NCI-H2029 treated with DMSO at 0.1 percent for 48 hours (cell line): ENCODE data around the gene PAPPA.

Experiments used
- DNase-seq: peaks from one replicate; lab custom pipeline; 2025; lab: John Stamatoyannopoulos, UW

Gene PAPPA, protein sequence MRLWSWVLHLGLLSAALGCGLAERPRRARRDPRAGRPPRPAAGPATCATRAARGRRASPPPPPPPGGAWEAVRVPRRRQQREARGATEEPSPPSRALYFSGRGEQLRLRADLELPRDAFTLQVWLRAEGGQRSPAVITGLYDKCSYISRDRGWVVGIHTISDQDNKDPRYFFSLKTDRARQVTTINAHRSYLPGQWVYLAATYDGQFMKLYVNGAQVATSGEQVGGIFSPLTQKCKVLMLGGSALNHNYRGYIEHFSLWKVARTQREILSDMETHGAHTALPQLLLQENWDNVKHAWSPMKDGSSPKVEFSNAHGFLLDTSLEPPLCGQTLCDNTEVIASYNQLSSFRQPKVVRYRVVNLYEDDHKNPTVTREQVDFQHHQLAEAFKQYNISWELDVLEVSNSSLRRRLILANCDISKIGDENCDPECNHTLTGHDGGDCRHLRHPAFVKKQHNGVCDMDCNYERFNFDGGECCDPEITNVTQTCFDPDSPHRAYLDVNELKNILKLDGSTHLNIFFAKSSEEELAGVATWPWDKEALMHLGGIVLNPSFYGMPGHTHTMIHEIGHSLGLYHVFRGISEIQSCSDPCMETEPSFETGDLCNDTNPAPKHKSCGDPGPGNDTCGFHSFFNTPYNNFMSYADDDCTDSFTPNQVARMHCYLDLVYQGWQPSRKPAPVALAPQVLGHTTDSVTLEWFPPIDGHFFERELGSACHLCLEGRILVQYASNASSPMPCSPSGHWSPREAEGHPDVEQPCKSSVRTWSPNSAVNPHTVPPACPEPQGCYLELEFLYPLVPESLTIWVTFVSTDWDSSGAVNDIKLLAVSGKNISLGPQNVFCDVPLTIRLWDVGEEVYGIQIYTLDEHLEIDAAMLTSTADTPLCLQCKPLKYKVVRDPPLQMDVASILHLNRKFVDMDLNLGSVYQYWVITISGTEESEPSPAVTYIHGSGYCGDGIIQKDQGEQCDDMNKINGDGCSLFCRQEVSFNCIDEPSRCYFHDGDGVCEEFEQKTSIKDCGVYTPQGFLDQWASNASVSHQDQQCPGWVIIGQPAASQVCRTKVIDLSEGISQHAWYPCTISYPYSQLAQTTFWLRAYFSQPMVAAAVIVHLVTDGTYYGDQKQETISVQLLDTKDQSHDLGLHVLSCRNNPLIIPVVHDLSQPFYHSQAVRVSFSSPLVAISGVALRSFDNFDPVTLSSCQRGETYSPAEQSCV (N-terminal part only)

DNA sequence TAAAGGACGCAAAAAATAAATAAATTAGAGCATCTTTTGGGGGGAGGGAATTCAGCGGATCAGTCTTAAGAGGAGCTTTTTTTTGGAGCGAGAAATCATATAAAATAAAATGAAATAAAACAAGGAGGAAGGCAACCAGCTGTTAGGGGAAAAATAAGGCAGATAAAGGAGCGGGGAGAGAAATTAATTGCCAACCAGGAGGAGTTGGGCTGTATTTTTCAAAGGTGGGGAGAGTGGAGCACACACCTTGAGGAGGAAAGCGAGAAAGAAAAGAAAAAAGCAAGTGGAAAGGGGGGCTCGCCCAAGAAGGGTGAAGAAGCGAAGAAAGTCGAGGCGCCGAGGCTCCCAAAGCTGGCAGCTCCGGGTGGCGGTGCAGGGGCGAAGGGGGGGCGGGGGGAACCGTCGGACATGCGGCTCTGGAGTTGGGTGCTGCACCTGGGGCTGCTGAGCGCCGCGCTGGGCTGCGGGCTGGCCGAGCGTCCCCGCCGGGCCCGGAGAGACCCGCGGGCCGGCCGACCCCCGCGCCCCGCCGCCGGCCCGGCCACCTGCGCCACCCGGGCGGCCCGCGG lies at the start of gene PAPPA:
Gene PAPPA (plus strand): TSS at position 27 of the 569 bp plus-strand sequence. CDS start 382 bp downstream, at position 409.
- DNase-seq: no peak

DNA sequence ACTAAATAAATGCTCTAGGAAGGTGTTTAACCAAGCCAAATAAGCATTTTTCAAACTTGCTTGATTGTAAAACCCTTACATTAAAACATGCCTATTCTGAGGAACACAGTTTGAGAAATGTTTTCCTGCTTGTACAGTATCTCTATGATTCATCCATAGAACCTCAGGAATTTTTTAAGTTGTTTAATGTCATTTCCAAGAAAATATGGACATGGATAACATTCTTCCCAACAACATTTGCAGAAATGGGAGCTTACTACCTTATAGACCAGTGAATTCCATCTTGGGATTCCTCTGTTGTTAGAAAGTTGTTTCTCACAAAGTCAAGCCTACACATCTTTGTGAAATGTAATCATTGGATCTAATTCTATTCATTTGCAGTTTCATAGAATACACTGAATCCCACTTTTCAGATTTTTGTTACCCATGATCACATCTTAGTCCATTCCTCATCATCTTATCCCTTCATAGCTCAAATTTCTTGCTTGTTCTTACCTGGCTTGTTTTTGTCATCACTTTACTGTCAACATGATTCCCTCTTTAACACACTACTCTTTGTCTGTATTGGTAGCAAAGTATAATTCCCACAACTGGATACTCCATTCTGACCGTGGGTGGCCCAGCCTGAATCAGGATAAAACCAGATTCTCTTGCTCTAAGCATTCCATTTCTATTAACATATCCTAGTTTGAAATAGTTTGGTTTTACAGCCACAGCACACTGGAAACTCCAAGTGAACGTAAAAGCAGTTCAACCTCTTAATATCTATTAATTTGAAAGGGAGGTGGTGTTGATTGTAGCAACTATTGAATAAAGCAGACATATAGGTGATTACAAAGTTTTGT lies 49.4 kb upstream of the PAPPA start:
- no peak for DNase-seq

DNA sequence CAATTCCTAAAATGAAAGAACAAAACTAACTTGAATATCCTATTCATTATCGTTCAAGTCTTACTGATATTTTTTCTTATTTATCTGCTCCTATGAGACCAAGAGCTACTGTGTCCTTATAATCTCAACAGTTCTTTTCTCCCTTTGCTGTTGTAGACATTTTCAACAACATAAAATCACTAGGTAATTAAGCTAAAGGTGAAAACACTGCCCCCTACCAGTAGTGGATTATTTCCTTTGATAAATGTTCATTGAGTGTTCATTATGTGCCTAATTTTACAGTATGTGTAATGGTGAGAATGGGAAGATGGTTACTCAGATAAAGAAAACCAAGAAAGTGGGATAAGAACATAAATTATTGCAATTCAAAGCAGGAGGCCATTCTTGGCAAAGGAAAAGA lies 41.4 kb upstream of the PAPPA start:
- no peak for DNase-seq

DNA sequence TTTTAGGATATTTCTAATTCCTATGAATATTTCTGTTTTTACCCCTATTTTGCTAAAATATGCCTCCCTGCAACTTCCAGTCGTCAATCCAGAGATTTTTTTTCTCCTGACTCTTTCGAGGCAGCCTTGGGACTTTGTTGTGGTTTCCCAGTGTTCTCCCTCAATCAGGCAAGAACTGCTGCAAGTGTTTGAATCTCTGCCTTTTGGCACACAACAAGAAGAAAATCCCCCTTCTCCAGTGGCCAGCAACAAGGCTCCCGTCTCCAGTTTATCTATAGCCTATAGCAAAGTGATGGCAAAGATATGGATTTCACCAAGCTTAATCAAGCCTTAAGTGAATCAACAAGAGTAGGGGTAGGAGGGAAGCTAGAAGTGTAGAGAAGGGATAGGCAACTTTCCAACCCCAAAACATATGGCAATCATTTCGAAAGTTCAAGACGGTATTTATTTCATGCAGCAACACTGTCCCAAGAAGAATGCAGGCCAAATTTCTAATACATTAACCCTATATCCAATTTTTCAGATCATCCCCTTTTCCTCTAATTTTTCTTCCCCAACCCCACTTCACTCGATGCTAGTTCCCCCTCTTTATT lies 37.7 kb upstream of the PAPPA start:
- no peak for DNase-seq

DNA sequence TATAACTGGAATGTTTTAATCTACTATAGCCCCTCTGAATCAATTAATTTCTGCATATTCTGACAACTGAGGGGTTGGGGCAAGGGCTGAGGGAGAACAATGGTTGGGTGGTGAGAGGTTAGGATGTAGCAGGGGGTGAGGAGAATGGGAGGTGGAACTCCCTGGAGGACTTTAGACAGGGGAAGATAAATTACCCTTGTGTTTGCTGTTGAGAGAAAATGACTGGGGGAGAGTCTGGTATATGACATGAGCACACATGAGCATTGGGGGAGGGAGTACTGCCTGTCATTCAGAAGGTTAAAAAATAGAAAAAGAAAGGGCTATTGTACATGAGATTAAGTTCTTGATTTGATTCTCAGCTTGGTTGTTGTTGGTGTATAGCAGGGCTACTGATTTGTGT lies 37.2 kb upstream of the PAPPA start:
- DNase-seq: no peak

DNA sequence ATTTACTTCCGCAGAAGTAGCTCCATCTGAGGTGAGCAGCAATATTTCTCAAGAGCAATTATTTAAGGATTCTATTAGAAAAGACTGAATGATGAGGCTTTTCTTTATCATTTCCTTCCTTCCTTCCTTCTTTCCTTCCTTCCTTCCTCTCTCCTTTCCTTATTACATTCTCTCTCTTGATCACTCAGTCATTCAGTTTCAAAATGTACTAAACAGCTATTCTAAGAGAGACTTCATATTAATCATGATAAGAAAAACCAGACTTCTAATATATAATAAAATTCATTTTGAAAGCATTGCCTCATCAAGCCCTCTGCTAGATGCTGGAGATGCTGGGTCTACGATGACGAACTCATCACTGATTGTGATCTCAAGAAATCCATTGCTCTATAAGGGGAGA lies 30.4 kb upstream of the PAPPA start:
- DNase-seq: no peak

DNA sequence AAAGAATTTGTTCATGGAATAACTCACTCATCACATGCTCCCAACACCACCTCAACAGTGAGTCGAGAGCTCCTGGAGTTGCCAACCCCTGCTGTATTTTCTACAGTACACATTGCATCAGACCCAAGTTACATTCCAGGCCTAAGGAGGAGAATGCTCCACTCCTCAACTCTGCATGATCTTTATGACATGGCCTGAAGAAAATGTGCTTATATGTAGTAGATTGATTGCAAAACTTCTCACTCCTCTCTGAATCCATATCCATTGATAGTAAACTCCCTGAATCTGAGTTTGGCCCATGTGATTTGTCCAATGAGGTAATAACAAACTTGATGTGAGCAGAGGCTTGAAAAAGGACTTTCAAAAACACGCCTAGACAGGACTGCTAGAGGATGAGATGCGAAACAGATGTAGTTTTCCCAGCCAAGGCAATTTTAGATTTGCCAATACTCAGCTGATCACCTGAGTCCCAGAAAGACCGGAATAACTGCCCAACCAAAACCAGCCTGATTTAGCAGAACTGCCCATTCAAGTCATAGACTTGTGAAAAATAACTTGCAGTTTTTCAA lies 29.0 kb upstream of the PAPPA start:
- no peak for DNase-seq

DNA sequence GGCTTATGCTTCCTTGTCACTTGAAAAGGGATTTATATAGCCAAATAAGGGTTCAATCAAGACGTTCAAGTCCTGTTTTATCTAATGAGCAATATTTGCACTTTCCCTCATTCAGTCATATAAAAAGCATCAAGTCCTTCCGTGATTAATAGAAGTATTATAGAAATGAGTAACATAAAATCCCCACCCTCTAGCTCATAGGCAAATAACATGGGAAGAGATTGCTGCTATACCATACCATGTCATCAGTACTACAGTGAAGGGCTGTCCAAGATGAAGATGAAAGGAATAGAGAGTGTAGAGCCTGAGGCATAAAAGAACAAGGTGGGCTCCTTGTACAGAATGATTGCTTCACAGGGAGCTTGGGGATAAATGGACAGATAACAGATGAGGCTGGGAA lies 20.4 kb upstream of the PAPPA start:
- DNase-seq: no peak

DNA sequence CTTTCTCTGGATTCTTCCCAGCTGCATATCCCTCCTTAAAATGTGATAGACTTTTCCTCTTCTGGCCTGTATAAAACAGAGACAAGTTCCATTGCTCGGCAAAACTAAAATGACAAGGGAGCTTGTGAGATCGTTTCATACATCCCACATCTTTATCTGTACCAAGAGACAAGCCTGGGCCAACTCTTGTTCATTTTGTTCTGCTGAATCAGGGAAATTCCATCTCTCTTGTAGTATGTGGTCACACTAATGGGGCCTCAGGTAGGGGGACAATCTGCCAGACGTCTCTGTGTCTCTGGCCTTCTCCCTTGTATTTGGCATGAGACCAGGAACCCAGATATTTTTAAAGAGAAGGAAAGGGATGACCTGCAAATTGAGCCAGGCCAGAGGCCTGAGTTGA lies 18.6 kb upstream of the PAPPA start:
- DNase-seq: no peak

DNA sequence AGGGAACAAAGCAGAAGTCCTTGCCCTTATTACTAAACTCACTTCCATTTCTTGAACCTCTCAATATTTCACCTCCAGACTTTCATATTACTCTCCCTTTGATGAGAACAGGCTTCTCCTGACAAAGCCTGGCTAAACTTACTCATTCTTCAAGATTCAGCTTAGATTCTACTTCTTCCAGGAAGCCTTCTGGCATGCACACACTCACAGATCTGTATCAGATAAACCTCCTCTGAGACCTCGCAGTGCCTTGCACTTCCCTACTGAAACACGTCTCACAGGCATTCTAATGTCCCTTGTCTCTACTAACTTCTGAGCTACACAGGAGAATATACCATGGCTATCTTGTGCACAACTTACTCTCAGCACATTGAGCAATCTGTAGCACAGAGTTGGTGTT lies 16.6 kb upstream of the PAPPA start:
- no peak for DNase-seq

DNA sequence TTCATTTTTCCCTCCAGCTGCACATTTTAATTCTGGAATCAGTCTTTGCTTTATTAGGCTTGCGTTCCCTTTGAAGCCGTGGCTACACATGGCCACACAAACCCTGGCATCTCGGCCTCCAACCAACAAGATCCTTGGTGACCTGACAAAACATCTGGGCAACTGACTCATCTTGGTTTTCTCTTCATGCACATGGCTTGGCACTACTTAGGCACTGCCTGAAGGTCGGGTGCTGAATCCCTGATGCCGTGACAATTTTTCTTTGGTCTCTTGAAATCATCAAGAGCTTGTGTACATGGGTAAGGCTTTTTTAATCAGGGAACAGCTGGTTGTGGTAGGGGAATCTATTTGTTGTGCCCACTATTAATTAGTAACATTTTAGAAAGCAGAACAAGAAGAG lies 16.0 kb upstream of the PAPPA start:
- no peak for DNase-seq

DNA sequence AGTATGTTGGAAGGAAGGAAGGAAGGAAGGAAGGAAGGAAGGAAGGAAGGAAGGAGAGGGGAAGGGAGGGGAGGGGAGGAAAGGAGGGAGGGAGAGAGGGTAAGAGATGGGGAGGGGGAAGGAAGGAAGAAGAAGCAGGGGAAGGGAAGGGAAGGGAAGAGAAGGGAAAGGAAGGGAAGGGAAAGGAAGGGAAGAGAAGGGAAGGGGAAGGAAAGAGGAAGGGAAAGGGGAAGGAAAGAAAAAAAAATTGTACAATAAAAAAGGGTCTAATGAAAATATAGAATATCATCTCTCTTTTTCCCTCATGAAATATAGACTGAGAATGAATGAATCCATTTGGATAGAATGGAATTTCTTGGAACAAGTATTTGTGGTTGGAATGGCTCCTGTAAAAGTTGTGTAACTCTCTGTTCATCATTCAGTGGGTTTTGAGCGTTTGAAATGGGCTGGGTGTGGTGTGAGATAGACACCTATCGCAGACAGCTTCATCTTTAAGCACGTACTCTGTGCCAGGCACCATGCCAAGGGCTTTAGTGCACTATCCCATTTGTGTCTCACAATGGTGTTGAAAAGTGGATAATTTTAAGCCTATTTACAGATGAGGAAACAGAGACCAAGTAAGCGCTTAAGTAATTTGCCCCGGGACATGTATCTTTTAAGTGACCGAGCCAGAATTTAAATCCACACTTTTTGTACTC lies 11.6 kb upstream of the PAPPA start:
- DNase-seq: no peak

DNA sequence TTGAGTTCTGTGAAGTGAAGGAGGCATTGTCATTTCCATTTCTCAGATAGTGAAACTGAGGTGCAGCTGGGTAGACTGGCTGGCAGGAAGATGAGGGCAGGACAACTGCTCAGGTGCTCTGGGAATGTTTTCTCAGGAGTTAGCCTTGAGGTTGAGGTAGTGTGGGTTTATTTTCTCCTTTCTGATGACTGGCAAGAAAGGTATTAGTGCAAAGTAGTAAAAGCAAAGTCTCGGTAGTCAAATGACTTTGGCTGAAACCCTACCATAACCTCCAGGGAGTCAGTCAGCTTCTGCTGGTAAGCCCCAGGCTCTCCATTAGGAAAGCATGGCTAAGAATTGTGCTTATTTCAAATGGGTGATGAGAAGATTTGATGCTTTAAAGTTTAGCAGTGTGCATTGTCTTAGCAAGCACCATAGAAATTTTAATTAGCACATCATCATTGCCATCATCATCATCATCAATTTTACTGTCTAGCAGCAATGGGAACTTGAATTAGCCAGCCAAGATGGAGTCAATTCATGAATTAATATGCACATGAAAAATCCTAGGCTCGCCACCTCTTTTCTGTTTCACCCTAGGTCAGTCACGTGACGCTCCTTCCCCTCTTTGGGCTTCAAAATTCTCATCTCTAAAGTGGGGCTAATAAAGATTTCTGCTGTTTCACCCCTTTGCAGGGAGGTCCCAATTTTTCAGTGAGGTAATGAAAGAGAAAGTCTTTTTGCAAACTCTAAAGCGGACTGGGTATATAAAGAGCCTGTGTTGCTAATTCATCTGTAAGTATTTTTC lies 10.7 kb upstream of the PAPPA start:
- DNase-seq: no peak

DNA sequence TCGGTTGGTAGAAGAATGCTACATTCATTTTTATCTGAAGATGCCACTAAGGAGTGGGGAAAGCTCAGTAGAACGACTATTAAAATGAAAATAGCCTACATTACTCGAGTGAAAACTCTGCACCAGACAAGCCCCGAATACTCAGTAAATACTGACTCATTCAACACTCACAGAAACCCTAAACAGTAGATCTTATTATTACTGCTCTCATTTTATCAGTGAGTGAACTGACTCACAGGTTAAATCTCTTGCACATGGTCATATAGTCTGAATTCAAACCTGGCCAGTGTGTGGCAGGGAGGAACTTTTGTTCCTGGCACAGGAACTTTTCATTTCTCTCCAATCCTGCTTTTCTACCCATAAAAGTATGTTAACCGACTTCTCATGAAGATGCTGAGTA lies 9.6 kb upstream of the PAPPA start:
- DNase-seq: no peak

DNA sequence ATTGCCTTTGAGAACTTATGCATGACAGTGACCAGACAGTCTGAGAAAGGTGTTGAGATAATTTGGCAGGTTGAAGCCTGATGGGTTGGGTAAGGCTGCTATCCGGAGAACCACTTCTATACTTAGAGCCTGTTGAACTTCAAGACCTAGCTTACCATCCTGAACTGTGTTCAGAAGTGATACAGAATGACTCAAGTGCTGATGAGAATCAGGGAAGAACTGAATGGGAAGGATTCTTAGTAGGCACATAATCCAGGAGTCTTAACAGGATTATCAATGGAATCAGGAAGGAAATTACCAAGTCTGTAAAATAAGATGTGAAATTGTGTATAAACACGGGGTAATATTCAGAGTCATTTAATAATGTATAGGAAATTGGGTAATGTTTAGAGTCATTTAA lies 9.0 kb upstream of the PAPPA start:
- DNase-seq: no peak

DNA sequence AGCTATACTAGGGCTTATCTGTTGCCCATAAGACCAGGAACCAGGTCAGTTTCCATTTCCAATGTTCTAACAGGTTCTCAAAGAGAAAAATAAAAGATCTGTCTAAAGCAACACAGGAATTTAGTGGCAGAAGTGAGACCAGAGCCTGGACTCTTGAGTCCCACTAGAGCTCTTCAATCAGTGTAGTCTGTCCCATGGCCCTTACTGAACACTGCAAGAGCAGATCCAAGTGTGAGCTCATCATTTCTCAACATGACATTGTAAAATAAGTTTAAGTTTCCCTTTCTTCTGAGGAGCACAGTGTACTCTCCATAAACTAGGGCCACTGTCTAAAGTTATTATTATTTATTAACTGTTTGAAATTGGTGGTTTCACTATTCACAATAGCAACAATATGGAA lies 8.6 kb upstream of the PAPPA start:
- DNase-seq: no peak

DNA sequence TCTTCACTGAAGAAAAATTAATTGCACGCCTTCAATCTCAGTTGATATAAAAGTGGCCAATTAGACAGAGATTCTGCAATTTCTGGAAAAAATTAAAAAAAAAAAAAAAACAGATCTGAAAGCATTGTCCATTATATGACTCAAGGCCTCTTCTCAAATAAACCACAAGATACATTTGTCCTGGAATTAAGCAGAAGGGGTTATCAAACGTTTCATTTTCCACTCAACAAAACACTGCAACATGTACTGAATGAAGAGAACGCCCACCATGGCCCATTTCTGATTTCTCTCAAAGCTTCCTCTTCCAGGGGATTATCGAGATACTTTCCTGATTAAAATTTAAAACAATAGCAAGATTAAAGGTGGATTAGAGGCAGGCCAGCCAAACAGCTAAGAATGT lies 5.8 kb upstream of the PAPPA start:
- DNase-seq: no peak

DNA sequence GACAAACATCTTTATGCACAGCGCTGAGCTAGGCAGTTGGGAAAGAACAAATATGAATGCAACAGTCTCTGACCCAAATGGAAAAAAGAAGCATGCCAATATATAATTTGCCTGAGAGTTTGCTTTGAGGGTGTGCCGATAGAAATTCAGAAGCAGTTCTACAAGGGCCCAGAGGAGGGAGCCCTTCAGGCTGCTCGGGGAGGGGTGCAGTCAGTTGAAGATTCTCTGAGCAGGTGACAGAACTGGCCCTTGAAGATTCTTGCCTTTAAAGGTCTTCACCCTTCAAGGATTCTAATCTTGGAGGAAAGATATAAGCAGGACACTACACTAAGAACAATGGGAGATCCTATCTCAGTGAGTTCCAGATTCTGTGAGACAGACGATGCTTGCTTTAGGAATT lies 3.7 kb upstream of the PAPPA start:
- no peak for DNase-seq

DNA sequence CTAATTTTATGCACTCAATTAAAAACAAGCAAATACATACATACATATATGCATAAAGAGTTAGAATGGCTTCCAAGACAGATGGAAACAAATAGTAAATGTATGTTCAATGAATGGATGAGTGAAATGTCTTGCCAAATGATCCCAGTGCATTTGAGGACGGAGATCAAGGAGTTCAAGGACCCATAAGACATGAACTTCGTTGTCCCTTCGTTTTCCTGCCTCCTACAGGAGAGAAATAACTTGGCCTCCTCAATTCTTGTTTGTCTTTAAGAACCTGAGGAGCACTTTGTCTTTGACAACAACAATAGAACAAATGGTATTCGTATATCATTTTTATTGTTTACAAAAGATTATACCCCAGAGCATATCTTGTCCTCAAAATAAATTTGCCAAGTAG lies 2.4 kb upstream of the PAPPA start:
- no peak for DNase-seq
